ENCODE results near the gene CEACAM1.
"Not testable (repeated sequence)": the region's sequence is repeated elsewhere in the genome, so short reads cannot be mapped to it uniquely, and the experiment has no call there.

CEACAM1 gene

GRCh38 chr19:42512130-42512636, 16.1 kb downstream of the CEACAM1 start:
- no peak for DNase-seq (ENCODE audit: low read depth in 2 of 2)

GRCh38 chr19:42511340-42511739, 16.9 kb downstream of the CEACAM1 start:
- DNase-seq (ENCODE audit: low read depth in 2 of 2): no peak

DNA sequence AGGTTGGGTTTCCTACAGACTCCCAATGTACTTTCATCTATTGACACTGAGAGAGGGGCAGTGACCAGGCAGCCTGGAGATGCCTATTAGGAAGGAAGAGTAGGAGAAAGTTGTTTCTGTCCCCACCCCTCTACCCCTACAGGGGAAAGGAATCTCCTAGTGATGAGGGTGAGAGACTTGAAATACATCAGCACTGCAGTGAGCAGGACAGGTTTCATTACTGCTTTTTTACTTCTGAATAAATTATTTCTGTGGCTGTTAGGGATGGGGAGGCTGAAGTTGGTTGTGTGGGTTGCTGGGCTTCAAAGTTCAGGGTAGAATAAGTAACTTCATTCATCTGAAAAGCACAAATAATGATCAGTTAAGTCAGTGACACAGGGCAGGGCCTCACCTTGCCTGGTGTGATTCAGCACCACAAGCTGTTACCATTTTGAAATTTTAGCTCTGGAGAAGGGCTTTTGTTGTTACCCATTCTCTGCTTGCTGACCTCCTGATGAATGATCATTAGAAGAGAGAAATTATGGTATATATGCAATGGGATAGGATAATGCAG, 19.3 kb downstream of the CEACAM1 start:
- no peak for DNase-seq (ENCODE audit: low read depth in 2 of 2)

GRCh38 chr19:42505066-42505465, 23.2 kb downstream of the CEACAM1 start:
- no peak for DNase-seq (ENCODE audit: low read depth in 2 of 2)

DNA sequence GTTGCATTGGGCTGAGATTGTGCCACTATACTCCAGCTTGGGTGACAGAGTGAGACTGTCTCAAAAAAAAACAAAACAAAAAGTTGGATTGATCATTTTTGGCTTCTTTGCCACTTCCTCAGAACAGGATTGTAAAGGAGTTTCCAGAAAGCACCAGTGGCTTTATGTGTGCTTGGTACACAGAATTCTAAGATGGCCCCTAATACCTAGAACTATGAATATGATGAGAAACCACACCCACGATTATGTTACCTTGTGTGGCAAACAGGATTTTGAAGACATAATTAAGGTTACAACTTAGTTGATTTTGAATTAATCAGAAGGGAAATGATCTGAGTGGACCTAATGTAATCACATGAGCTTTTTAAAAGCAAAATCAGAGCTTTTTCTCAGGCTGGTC, 26.5 kb downstream of the CEACAM1 start:
- no peak for DNase-seq (ENCODE audit: low read depth in 2 of 2)

GRCh38 chr19:42501243-42501642, 27.0 kb downstream of the CEACAM1 start:
- DNase-seq (ENCODE audit: low read depth in 2 of 2): not testable (repeated sequence)

GRCh38 chr19:42498169-42498757, 30.0 kb downstream of the CEACAM1 start:
- DNase-seq (ENCODE audit: low read depth in 2 of 2): no peak

DNA sequence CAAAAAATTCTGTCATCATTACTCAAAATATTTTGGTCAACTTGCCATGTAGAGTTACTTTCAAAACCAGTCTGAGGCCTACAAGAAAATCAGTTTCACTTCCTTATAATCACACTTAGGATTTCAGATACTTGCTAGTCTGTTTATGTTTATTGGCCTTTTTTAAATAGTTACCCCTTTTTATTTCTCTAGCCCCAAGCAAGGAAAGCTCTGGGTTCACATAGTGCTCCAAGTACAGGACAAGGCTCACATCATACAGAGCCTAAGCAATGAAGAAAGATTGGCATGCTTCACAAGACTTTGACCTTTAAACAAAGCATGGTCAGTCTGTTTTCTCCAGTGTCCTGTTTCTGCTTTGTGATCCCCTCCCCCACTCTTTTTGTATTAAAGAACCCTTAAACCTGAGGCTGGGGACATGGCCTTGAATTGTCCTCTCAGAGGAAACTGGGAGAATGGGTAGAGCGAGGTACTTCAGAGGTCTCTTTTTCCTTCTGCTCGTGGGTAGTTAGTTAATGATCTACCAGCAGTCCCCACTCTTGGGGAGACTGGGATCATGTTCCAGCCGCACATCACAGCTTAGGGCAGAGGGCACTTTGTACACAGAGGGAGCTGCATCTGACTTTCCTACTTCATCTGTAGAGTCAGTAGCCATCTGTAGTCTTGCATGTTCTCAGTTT, 30.7 kb downstream of the CEACAM1 start:
- no peak for DNase-seq (ENCODE audit: low read depth in 2 of 2)

- no peak for DNase-seq (ENCODE audit: low read depth in 2 of 2)
Observed at GRCh38 chr19:42496460-42497133, 31.7 kb downstream of the CEACAM1 start.

GRCh38 chr19:42495663-42496062, 32.6 kb downstream of the CEACAM1 start:
- no peak for DNase-seq (ENCODE audit: low read depth in 2 of 2)

DNA sequence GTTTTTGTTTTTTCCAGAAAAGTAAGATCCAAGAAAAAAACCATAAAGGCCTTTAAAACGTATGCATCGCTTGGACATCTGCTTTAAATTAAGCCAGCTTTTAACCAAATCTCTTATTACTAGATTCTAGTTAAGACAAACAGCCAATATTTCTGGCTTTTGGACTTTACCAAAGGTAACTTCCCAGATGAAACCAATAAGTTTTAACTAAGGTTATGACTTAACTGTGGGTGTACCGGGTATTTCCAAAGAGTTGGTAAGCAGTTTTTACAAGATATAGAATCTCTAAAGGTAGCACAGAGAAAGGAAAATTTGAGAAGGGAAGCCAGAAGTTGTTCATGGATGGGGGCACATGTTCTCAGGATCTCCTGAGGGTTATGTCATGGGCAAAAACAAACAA, 34.0 kb downstream of the CEACAM1 start:
- no peak for DNase-seq (ENCODE audit: low read depth in 2 of 2)

DNA sequence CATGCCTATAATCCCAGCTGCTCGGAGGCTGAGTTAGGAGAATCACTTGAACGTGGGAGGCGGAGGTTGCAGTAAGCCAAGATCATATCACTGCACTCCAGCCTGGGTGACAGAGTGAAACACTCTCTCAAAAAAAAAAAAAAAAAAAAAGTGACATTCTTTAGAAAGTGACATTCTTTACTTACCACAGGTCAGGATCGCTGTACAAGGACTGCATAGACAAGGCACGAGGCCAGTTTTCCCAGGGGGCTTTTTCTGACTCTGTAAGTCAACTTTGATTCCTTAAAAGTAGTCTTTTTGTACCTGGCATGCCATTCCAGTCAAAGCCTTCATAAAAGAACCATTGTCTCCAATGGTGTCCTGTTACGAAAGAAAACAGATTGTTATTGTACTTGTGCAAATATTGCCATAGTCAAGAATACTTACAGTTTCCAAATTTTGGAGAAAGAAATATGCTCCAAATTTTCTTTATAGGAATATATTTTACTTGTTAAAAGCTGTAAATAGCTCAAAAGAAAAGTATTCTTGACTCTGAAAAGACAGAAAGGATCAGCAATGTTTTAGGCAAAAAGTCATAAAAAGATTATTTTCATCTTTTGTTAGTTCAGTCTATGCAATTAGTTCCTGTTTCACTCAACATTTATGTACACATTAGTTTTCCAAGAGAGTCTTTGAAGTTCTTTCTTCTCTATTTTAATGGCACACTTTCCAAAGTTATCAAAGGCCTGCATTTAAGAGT, 39.3 kb downstream of the CEACAM1 start:
- DNase-seq (ENCODE audit: low read depth in 2 of 2): no peak

GRCh38 chr19:42487798-42488178, 40.5 kb downstream of the CEACAM1 start:
- DNase-seq (ENCODE audit: low read depth in 2 of 2): no peak

DNA sequence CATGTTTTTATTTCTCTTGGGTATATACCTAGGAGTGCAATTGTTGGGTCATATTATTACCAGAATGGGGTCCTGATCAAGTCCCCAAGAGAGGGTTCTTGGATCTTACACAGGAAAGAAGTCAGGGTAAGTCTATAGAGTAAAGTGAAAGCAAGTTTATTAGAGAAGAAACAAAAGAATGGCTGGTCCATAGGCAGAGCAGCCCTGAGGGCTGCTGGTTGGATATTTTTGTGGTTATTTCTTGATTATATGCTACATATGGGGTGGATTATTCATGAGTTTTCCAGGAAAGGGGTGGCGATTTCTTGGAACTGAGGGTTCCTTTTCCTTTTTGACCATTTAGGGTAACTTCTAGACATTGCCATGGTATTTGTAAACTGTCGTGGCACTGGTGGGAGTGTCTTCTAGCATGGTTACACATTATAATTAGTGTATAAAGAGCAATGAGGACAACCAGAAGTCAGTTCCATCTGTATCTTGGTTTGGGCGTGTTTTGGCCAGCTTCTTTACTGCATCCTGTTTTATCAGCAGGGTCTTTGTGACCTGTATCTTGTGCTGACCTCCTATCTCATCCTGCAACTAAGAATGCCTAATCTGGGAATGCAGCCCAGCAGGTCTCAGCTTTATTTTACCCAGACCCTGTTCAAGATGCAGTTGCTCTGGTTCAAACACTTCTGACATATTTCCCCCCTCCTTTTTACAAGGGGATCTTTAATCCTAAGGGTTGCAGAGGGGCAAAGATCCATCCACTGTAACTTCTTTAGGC, 41.1 kb downstream of the CEACAM1 start:
- no peak for DNase-seq (ENCODE audit: low read depth in 2 of 2)

- DNase-seq (ENCODE audit: low read depth in 2 of 2): not testable (repeated sequence)
Observed at GRCh38 chr19:42485036-42485435, 43.2 kb downstream of the CEACAM1 start.

DNA sequence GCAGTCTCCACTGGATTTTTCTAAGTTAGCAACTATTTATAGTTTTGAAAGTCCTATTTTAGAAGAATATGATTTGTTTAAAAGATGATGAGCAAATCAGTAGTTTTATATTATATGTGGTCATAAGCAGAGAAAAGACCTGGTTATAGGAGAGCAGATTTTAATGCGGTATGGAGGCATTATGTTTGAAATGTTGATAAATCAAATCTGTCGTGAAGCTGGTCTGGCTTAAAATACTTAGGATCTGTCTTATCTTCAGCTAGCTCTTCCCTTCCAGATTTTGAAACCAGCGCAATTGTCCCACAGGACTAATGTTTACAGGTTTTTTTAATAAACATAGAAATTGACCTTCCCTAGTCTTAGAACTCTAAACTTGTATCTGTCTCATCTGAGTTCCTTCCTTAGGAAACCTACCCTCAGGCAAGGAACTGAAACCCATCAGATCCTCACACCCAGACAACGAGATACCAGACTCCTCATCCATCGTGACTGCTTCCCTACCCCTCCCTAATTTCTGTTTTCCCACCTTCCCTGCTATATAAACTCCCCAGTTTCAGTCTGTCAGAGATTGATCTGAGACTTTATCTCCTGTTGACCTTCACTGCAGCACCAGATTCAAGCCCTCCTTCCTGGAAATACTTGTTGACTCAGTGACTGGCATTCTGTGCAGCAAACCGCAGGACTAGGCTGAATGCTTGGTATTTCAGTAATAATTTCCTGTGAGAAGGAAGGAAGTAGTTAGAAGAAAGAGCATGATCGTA, 47.8 kb downstream of the CEACAM1 start:
- DNase-seq (ENCODE audit: low read depth in 2 of 2): no peak

DNA sequence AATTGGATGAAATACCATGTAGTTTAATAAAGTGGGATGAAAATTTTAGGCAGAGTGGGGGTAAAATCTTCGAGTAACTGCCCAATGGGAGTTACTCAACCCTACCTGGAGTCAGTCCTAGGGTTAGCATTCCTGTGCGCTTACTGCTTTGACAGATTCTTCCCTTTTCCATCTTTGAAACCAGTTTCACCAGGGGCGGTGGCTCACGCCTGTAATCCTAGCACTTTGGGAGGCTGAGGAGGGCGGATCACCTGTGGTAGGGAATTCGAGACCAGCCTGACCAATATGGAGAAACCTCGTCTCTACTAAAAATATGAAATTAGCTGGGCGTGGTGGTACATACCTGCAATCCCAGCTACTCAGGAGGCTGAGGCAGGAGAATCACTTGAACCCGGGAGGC, 48.5 kb downstream of the CEACAM1 start:
- no peak for DNase-seq (ENCODE audit: low read depth in 2 of 2)

DNA sequence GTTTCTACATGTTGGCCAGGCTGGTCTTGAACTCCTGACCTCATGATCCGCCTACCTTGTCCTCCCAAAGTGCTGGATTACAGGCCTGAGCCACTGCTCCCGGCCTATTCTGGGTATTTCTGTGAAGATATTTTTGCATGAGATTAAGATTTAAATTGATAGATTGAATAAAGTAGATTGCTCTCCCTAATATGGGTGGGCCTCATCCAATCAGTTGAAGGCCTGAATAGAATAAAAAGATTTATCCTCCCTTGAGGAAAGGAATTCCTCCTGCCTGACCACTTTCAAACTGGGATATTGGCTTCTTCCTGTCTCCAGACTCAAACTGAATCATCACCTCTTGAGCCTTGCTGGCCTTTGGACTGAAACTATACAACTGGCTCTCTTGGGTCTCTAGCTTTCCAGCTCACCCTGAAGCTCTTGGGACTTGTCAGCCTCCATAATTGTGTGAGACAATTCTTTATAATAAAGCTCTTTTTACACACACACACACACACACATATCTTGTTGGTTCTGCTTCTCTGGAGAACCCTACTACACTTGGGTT, 49.4 kb downstream of the CEACAM1 start:
- DNase-seq (ENCODE audit: low read depth in 2 of 2): no peak

DNA sequence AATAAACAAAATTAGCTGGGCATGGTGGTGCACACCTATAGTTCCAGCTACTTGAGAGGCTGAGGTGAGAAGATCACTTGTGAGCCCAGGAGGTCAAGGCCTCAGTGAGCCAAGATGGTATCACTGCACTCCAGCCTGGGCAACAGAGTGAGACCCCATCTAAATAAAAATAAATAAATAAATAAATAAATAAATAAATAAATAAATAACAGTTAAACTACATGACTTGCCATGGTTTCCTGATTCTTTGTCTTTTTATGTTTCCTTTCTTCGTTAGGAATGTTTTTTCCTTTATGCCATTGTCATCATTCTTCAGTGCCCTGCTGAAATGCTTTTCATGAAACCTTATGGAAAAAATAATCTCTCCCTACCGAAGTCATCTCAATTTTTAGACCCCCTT, 50.3 kb downstream of the CEACAM1 start:
- DNase-seq (ENCODE audit: low read depth in 2 of 2): no peak

- DNase-seq (ENCODE audit: low read depth in 2 of 2): no peak
Observed at GRCh38 chr19:42477117-42477516, 51.2 kb downstream of the CEACAM1 start.
